Activated CD4-positive, alpha-beta T cell treated with anti-CD3 and anti-CD28 coated beads for 1 hour (primary cell): ENCODE results near the gene SGCB.
"Not testable (repeated sequence)": the region's sequence is repeated elsewhere in the genome, so short reads cannot be mapped to it uniquely, and the experiment has no call there.

Experiments used
- DNase-seq: peaks from one replicate; pipeline ENCODE4 v3.0.0-alpha.2; 2020

Gene SGCB, protein sequence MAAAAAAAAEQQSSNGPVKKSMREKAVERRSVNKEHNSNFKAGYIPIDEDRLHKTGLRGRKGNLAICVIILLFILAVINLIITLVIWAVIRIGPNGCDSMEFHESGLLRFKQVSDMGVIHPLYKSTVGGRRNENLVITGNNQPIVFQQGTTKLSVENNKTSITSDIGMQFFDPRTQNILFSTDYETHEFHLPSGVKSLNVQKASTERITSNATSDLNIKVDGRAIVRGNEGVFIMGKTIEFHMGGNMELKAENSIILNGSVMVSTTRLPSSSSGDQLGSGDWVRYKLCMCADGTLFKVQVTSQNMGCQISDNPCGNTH

GRCh38 chr4:52038103-52038912 lies at the start of gene SGCB:
Gene SGCB, minus strand, starts transcription at chr4:52038299. Its CDS starts 40 bp downstream, at chr4:52038259.
- DNase-seq = peak; percentile 64

DNA sequence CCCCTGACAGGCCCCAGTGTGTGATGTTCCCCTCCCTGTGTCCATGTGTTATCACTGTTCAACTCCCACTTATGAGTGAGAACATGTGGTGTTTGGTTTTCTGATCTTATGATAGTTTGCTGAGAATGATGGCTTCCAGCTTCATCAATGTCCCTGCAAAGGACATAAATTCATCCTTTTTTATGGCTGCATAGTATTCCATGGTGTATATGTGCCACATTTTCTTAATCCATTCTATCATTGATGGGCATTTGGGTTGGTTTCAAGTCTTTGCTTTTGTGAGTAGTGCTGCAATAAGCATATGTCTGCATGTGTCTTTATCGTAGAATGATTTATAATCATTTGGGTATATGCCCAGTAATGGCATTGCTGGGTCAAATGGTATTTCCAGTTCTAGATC lies 48.3 kb upstream of the SGCB start:
- DNase-seq = not testable (repeated sequence)

DNA sequence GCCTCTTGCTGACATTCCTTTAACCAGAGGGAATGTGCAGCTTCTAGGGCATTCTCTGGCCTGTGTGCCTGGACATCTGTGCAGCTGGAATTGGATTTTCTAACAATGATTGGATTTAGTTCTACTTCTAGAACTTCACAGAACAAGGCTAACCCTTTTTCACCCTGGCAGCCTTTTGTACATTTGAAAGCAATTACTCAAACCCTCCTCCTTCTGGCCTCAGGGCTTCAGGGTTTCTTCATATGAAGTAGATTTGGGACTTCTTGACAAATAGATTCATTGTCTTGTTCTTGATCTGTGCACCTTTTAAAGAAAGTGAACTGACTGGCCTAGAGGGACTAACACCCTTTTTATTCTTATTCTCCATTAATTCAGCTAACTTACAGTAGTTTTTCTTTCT lies 43.1 kb upstream of the SGCB start:
- DNase-seq = no peak

- DNase-seq = no peak
Observed at GRCh38 chr4:52079659-52080058, 41.6 kb upstream of the SGCB start.

- DNase-seq = no peak
Observed at GRCh38 chr4:52076731-52077130, 38.6 kb upstream of the SGCB start.

DNA sequence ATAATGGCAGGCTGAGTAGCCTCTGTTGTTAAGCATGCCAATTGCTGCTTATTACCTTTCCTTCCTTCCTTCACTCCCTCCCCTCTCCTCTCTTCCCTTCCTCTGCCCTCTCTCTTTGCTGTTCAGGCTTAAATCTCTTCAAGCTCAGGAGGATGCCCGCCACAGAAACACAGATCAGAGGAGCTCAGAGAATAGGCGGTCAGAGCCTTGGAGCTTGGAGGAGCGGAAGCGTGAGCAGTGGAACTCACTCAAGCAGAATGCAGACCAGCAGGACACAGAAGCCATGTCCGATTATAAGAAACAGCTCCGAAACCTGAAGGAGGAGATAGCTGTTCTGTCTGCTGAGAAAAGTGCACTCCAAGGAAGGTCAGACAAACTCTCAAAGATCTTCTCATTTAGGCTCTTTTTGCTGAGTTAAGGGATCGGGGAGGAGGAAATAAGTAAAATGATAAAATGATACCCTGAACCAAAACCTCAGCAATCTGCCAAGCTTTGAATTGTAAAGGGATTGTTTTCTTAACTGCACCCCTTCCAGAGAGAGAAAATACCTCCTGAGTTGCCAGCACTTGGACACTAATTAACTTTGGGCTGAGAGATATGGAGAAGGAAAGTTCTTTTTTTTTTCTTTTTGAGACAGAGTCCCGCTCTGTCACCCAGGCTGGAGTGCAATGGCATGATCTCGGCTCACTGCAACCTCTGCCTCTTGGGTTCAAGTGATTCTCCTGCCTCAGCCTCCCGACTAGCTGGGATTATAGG lies 33.9 kb upstream of the SGCB start:
- no peak for DNase-seq

- DNase-seq = no peak
Observed at GRCh38 chr4:52069571-52069970, 31.5 kb upstream of the SGCB start.

GRCh38 chr4:52059372-52059771 lies 21.3 kb upstream of the SGCB start:
- DNase-seq = no peak

DNA sequence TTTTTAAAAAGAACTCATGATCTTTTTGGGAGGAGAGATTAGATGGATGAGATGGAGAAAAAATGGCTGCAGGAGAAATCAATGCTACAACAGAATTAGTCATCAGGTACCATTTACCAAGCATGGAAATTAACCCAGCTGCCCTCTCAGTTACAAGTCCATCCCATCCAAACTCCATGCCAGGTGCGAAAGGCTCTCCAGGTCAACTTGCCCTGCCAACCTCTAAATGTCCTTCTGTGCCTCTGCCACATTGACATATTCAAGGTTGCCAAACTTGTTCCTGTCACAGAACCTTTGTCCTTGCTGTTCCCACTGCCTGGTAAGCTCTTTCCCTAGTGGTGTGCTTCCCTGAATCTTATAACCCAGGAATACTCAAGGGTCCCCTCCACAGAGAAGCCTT lies 20.2 kb upstream of the SGCB start:
- DNase-seq = no peak

DNA sequence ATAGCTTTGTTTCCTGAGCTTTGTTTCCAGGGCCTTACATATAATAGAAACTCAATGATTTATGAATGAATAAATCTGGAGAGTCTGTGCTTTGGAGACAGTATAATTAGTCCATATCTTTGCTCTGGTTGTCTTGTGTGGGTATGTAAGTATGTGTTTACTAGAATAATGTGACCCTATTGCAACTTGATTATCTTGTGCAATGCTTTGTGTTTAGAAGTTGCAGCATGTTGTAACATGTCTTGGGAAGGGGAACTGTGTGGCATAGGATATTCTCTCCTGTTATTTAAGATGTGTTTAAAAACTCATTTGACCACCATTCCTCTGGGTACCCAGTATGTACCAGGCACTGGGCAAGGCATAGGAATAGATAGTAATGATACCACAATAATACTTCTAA lies 19.1 kb upstream of the SGCB start:
- DNase-seq = no peak

DNA sequence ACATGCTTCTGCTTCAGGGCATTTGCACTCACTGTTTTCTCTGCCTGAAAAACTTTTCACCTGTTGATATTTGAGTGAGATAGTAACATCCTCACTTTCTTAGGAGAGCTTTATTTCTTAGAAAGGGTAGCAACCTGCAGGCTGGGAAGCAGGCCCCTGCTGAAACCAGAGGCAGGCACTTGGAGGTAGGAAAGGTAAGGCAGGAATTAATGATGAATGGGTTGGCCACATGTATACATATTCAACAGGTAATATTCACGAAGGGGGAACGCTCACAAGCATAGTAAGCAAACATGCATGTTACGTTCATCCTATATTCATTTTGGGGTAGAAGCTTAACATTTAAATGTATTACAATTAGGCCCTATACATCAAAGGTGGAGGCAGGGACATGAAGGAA lies 16.2 kb upstream of the SGCB start:
- DNase-seq = no peak

GRCh38 chr4:52052475-52052780 lies 14.3 kb upstream of the SGCB start:
- no peak for DNase-seq

DNA sequence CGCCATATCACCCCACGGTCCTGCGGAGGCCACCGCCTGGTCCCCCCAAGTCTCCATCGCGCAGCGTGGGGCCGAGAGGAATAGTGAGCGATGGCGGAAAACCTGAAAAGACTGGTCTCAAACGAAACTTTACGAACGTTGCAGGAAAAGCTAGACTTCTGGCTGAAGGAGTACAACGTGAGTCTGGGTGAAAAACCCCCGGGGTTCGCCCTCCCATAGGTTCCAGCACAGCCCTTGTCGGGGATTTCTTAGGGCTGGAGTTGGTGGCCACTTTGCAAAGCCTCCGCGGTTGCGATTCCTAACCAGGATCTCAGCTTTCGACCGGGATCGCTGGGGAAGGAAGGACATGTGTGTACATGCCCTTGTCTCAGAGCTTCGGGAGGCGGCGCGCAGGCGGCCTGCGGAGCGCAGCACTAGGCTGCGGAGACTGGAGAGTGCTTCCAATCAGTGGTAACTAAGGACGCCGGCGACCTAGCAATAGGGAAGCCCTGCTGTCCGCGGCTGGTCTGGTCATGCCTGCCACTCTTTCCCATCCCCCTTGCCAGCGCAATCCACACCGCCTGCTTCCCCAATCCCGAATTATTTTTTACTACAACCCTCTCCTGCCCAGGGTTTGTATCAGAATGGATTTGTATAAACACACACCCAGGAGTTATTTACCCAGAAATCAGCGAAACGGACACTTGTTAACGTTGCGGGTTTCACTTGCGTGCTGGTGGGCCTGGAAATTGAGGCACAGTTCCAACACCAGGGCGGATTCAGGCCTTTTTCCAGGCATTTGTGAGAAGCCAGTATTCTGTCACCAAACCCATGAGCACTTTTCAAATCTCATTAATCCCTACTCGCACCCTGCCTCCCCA lies 13.7 kb upstream of the SGCB start:
- no peak for DNase-seq

DNA sequence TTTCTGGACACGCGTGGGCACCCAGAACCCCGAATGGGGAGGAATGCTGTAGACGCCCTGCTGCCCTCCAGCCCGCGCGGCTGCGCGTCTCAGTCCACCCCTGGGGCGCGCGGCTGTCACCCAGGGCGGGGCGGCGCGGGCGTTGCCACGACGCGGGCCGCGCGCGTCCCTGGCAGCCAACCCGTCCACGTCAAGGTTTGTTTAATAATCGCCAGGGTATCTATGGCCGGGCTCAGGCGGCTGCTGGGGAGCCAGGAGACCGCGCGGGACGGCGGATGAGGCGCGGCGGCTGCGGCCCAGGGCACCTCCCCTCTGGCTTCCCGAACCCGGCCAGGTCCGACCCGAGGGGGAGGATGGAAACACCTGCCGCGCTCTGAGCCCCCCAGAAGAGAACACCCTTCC lies 13.1 kb upstream of the SGCB start, which contains the start of gene SPATA18:
Gene SPATA18 (plus strand): TSS at position 92 of the 402 bp plus-strand sequence. CDS start 401 bp downstream, outside the sequence.
- no peak for DNase-seq

DNA sequence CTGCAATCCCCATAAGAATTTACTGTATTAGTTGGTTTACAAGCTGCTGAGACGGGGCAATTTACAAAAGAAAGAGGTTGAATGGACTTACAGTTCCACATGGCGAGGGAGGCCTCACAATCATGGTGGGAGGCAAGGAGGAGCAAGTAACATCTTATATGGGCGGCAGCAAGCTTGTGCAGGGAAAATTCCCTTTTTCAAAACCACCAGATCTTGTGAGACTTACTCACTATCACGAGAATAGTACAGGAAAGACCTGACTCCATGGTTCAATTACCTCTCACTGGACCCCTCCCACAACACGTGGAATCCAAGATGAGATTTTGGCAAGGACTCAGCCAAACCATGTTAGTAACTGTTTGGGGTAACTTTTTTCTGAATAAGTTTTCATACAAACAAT lies 11.2 kb upstream of the SGCB start:
- no peak for DNase-seq

- no peak for DNase-seq
Observed at GRCh38 chr4:52045028-52045427, 6.9 kb upstream of the SGCB start.

DNA sequence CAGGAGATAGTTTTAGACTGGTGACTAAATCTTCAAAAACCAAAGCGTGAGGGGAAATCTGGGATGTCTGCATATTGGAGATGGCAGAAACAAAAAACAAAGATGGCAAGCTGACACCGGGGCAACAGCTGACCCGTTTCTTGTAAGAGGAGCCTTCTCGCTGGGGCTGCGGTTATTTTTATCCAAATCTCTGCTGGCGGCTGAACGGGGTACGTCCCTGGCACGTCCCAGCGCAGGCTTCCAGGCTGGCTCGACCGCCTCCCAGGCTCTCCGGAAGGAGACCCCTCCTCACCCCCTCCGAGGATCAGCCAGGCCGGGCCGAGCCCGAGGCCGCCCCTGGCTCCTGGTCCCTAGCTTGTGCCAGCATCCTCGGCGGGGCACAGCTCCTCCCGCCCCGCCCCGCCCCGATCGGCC lies 403 bp downstream of the SGCB start:
- no peak for DNase-seq

DNA sequence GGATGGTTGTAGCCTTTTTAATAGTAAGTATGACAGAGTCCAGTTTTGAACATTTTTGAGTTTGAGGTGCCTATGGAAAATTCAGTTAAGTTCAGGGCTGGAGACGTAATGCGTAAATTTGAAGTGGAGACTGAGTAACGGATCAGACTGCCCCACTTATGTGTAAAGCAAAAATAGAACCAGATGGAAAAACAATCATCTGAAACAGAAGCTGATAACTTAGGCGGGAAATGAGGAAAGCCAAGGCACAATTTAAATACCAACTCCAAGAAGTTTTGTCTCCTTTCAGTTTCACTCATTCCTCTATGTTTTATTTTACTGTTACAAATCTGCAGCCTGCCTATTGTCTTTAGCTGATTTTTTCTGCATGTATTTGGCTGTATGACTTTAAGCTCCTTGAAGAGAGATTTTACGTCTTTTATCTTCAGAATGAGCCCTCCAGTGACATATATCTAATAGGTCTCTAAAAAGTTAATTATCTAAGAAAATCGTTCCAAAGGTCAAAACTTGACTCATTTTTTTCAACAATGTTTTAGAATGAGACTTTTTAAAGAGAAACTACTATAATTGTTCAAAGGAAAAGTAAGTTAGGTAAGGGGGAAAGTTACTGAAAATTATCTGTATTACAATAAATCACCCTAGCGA lies 1.1 kb downstream of the SGCB start:
- DNase-seq = no peak

GRCh38 chr4:52035190-52035589 lies 2.9 kb downstream of the SGCB start:
- DNase-seq = no peak

GRCh38 chr4:52032005-52032404 lies 6.1 kb downstream of the SGCB start:
- DNase-seq = no peak

DNA sequence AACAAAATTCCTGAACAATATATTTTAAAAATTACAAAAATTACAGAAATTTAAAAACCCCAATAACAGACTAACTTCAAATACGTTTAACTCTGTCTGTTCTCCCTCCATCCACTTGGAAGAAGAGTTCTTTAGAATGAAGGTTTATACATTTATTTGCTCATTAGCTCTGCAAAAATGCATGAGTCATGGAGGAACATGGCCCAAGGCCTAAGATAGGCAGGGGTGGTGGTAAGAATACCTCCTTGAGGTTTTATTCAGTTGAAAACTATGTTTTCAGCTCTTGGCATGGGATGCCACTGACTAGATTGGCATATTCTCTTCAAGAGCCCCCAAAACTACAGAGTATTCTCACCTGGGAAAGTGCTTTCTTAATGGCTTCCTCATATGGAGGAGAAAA lies 9.1 kb downstream of the SGCB start:
- no peak for DNase-seq
